Nephron (organoid): ENCODE data around the gene P2RY6.

ENCODE experiments used
- H3K27ac Mint-ChIP-seq, 3 experiments: 2 replicates each; pipeline ENCODE4 v1.8.0; 2020; ENCODE audit warnings: mixed read lengths in 3 of 3, mild to moderate bottlenecking in 2 of 3, moderate library complexity in 1 of 3
- H3K27me3 Mint-ChIP-seq: 2 replicates; pipeline ENCODE4 v1.8.0; 2021; ENCODE audit warnings: low read depth, mild to moderate bottlenecking, moderate library complexity, mixed read lengths
- H3K36me3 Mint-ChIP-seq: 2 replicates; pipeline ENCODE4 v1.8.0; 2020; ENCODE audit warnings: low read depth, mixed read lengths
- H3K4me1 Mint-ChIP-seq: 2 replicates; pipeline ENCODE4 v1.8.0; 2020; ENCODE audit warnings: mixed read lengths
- H3K4me3 Mint-ChIP-seq, 3 experiments: 2 replicates each; pipeline ENCODE4 v1.8.0; 2020; ENCODE audit warnings: mild to moderate bottlenecking in 3 of 3, mixed read lengths in 3 of 3, moderate library complexity in 2 of 3
- H3K9me3 Mint-ChIP-seq: 2 replicates; pipeline ENCODE4 v1.8.0; 2020; ENCODE audit warnings: mixed read lengths
- CTCF ChIP-seq, 3 experiments: fragments of 200-600 bp; sonication (generic); IDR thresholded peaks; one replicate each; pipeline ENCODE4 v1.5.0; 2021; ENCODE audit warnings: antibody characterized with exemption in 3 of 3; ENCODE audit not compliant: unreplicated experiment in 3 of 3

Gene P2RY6

GRCh38 chr11:73236205-73236765 is 35.9 kb upstream of the P2RY6 start:
- Mint-ChIP-seq H3K27me3 (peaks cover 12% of the 10 kb centered on the region), H3K36me3 (no peaks in the 10 kb centered on the region), H3K27ac (no peak overlapping the region), H3K9me3 (no peaks in the 10 kb centered on the region), H3K4me1 (no peaks in the 10 kb centered on the region), H3K4me3 (no peak overlapping the region)
- TF ChIP-seq CTCF (IDR thresholded peaks at IDR 0.05; ENCODE audit: unreplicated experiment in 3 of 3): no peak

- peak in 1 of 3 experiments; percentile 43 for TF ChIP-seq CTCF (IDR thresholded peaks at IDR 0.05; ENCODE audit: unreplicated experiment in 3 of 3)
- no peaks in the 10 kb centered on the region for H3K4me1 Mint-ChIP-seq
- no peak overlapping the region for H3K4me3 Mint-ChIP-seq
- H3K27me3 Mint-ChIP-seq: peaks cover 12% of the 10 kb centered on the region
- no peaks in the 10 kb centered on the region for H3K36me3 Mint-ChIP-seq
- no peaks in the 10 kb centered on the region for H3K9me3 Mint-ChIP-seq
- H3K27ac Mint-ChIP-seq: no peak overlapping the region
Measured at GRCh38 chr11:73236854-73237253, 35.3 kb upstream of the P2RY6 start.

- TF ChIP-seq CTCF (IDR thresholded peaks at IDR 0.05; ENCODE audit: unreplicated experiment in 3 of 3): no peak
- Mint-ChIP-seq H3K27me3 (peaks cover 12% of the 10 kb centered on the region), H3K4me3 (no peak overlapping the region), H3K9me3 (no peaks in the 10 kb centered on the region), H3K27ac (peak overlapping the region in 1 of 3 experiments; percentile 4), H3K4me1 (no peaks in the 10 kb centered on the region), H3K36me3 (no peaks in the 10 kb centered on the region)
Measured at GRCh38 chr11:73237471-73238290, 34.5 kb upstream of the P2RY6 start.

- TF ChIP-seq CTCF (IDR thresholded peaks at IDR 0.05; ENCODE audit: unreplicated experiment in 3 of 3): no peak
- H3K4me3 Mint-ChIP-seq: no peak overlapping the region
- H3K36me3 Mint-ChIP-seq: no peaks in the 10 kb centered on the region
- H3K27me3 Mint-ChIP-seq: peaks cover 8% of the 10 kb centered on the region
- H3K4me1 Mint-ChIP-seq: no peaks in the 10 kb centered on the region
- no peaks in the 10 kb centered on the region for H3K9me3 Mint-ChIP-seq
- no peak overlapping the region for H3K27ac Mint-ChIP-seq
Measured at GRCh38 chr11:73239111-73239521, 33.0 kb upstream of the P2RY6 start.

- Mint-ChIP-seq H3K4me3 (no peak overlapping the region), H3K4me1 (no peaks in the 10 kb centered on the region), H3K27ac (no peak overlapping the region), H3K9me3 (no peaks in the 10 kb centered on the region), H3K36me3 (no peaks in the 10 kb centered on the region), H3K27me3 (peaks cover 9% of the 10 kb centered on the region)
- TF ChIP-seq CTCF (IDR thresholded peaks at IDR 0.05; ENCODE audit: unreplicated experiment in 3 of 3): no peak
Measured at GRCh38 chr11:73239571-73240189, 32.5 kb upstream of the P2RY6 start.
